IMR-90 (cell line): ENCODE measurements around the gene CTIF. TPM values are rescaled to one million over a fixed set of nuclear protein-coding genes. Genes with fewer than 3 reads are reported as not detected.

Source experiments
- ATAC-seq: fragments of 200-7000 bp; cut with Tn5 transposase; 2 replicates; pipeline ENCODE4 v1.9.1; 2020; ENCODE audit warnings: low read depth, mild to moderate bottlenecking, moderate library complexity
- BruUV-seq: library from RNA; stranded (reverse); fragments of 400-500 nt; replicated peaks from 2 replicates; lab custom pipeline; 2021; lab: Mats Ljungman, UMichigan
- CTCF ChIA-PET: fragments of 300-600 bp; formaldehyde crosslinking; extraction: SDS; loops from one replicate; lab custom pipeline; 2021; ENCODE audit warnings: antibody characterized with exemption; lab: Yijun Ruan, JAX
- POLR2A ChIA-PET: fragments of 300-600 bp; sonication (Branson Sonifier 250); formaldehyde crosslinking; loops from one replicate; lab custom pipeline; 2022; ENCODE audit warnings: antibody characterized with exemption; ENCODE audit not compliant: unreplicated experiment; lab: Charles Lee
- DNase-seq: peaks from one replicate; pipeline ENCODE4 v3.0.0; 2013
- H2AFZ ChIP-seq: replicated peaks from 2 replicates; pipeline ENCODE3; 2013; ENCODE audit warnings: low read length, mild to moderate bottlenecking; ENCODE audit not compliant: poor library complexity
- H2AK5ac ChIP-seq: 2 replicates; pipeline ENCODE4 v1.6.1; 2013; ENCODE audit warnings: low read depth, low read length, inconsistent platforms
- H2AK9ac ChIP-seq: replicated peaks from 2 replicates; pipeline ENCODE3; 2013; ENCODE audit warnings: mild to moderate bottlenecking, low read depth, low read length, moderate library complexity; ENCODE audit not compliant: poor library complexity
- H2BK120ac ChIP-seq: 2 replicates; pipeline ENCODE4 v1.6.1; 2013; ENCODE audit warnings: low read depth, low read length, inconsistent platforms
- H2BK15ac ChIP-seq: 3 replicates; pipeline ENCODE4 v1.6.1; 2013; ENCODE audit warnings: low read depth, low read length, inconsistent platforms
- H2BK20ac ChIP-seq: 2 replicates; pipeline ENCODE4 v1.6.1; 2013; ENCODE audit warnings: low read depth, mild to moderate bottlenecking, inconsistent platforms, low read length, moderate library complexity
- H2BK5ac ChIP-seq: 2 replicates; pipeline ENCODE4 v1.6.1; 2013; ENCODE audit warnings: mild to moderate bottlenecking, low read depth, low read length, inconsistent platforms; ENCODE audit not compliant: poor library complexity, severe bottlenecking
- H3K14ac ChIP-seq: replicated peaks from 2 replicates; pipeline ENCODE4 v1.6.1; 2013; ENCODE audit warnings: low read depth, low read length, inconsistent platforms
- H3K18ac ChIP-seq: 2 replicates; pipeline ENCODE4 v1.6.1; 2013; ENCODE audit warnings: low read depth, low read length, control low read depth
- H3K23ac ChIP-seq: 2 replicates; pipeline ENCODE4 v1.6.1; 2013; ENCODE audit warnings: low read depth, low read length, inconsistent platforms
- H3K27ac ChIP-seq: 2 replicates; pipeline ENCODE4 v1.5.1; 2013; ENCODE audit warnings: mild to moderate bottlenecking, control low read depth, low read length; ENCODE audit not compliant: insufficient read depth
- H3K27me3 ChIP-seq: 2 replicates; pipeline ENCODE4 v1.6.1; 2013; ENCODE audit warnings: low read length; ENCODE audit not compliant: control insufficient read depth, insufficient read depth
- H3K36me3 ChIP-seq: 2 replicates; pipeline ENCODE4 v1.6.1; 2013; ENCODE audit warnings: low read length, mixed read lengths; ENCODE audit not compliant: control insufficient read depth, insufficient read depth
- H3K4ac ChIP-seq: 2 replicates; pipeline ENCODE4 v1.6.1; 2013; ENCODE audit warnings: low read depth, low read length, inconsistent platforms
- H3K4me1 ChIP-seq: 2 replicates; pipeline ENCODE4 v1.6.1; 2013; ENCODE audit warnings: low read length, mixed read lengths; ENCODE audit not compliant: control insufficient read depth, insufficient read depth
- H3K4me2 ChIP-seq: 2 replicates; pipeline ENCODE4 v1.6.1; 2013; ENCODE audit warnings: low read depth, mild to moderate bottlenecking, control low read depth, low read length, moderate library complexity
- H3K4me3 ChIP-seq: 2 replicates; pipeline ENCODE4 v1.5.1; 2013; ENCODE audit warnings: low read depth, mild to moderate bottlenecking, control low read depth, low read length, moderate library complexity; ENCODE audit not compliant: insufficient read depth
- H3K56ac ChIP-seq: 2 replicates; pipeline ENCODE4 v1.6.1; 2013; ENCODE audit warnings: low read length, inconsistent platforms; ENCODE audit not compliant: insufficient read depth; ENCODE audit errors: extremely low read depth
- H3K79me1 ChIP-seq, 2 experiments: 2 replicates each; pipeline ENCODE4 v1.6.1; 2013; ENCODE audit warnings: low read length in 2 of 2, inconsistent platforms in 1 of 2, low read depth in 1 of 2
- H3K9ac ChIP-seq: 2 replicates; pipeline ENCODE4 v1.6.1; 2013; ENCODE audit warnings: low read depth, low read length, control low read depth
- H3K9me1 ChIP-seq: 2 replicates; pipeline ENCODE4 v1.6.1; 2013; ENCODE audit warnings: low read length, inconsistent platforms; ENCODE audit not compliant: insufficient read depth
- H3K9me3 ChIP-seq: 2 replicates; pipeline ENCODE4 v1.6.1; 2013; ENCODE audit warnings: low read length; ENCODE audit not compliant: control insufficient read depth, insufficient read depth
- H4K20me1 ChIP-seq: 2 replicates; pipeline ENCODE4 v1.6.1; 2013; ENCODE audit warnings: low read length, inconsistent platforms; ENCODE audit not compliant: insufficient read depth
- H4K5ac ChIP-seq: 2 replicates; pipeline ENCODE4 v1.6.1; 2013; ENCODE audit warnings: mild to moderate bottlenecking, low read depth, low read length, control low read depth
- H4K8ac ChIP-seq, 2 experiments: 2 replicates each; pipeline ENCODE4 v1.6.1; 2013; ENCODE audit warnings: low read depth in 2 of 2, low read length in 2 of 2, control low read depth in 1 of 2, inconsistent platforms in 1 of 2
- H4K91ac ChIP-seq: 2 replicates; pipeline ENCODE4 v1.6.1; 2013; ENCODE audit warnings: low read depth, low read length, inconsistent platforms; ENCODE audit not compliant: insufficient read depth
- CEBPB ChIP-seq: IDR thresholded peaks from 2 replicates; pipeline ENCODE4 v1.6.1; 2012; ENCODE audit warnings: low read depth, low read length, improper control_type of control experiment
- CHD1 ChIP-seq: IDR thresholded peaks from 2 replicates; pipeline ENCODE4 v1.6.1; 2012; ENCODE audit warnings: low read depth, low read length, improper control_type of control experiment
- CTCF ChIP-seq: conservative IDR thresholded peaks from 2 replicates; pipeline ENCODE4 v1.5.1; 2012; ENCODE audit warnings: mild to moderate bottlenecking, low read depth, low read length, improper control_type of control experiment
- ELK1 ChIP-seq: fragments of 150-350 bp; IDR thresholded peaks from 2 replicates; pipeline ENCODE4 v1.6.1; 2016; ENCODE audit warnings: low read depth, mild to moderate bottlenecking, low read length, moderate library complexity, borderline replicate concordance
- FOS ChIP-seq: fragments of 150-350 bp; IDR thresholded peaks from 2 replicates; pipeline ENCODE4 v1.6.1; 2016; ENCODE audit warnings: low read depth, low read length
- RAD21 ChIP-seq: IDR thresholded peaks from 2 replicates; pipeline ENCODE4 v1.6.1; 2012; ENCODE audit warnings: low read length, improper control_type of control experiment
- RCOR1 ChIP-seq: IDR thresholded peaks from 2 replicates; pipeline ENCODE4 v1.6.1; 2012; ENCODE audit warnings: mild to moderate bottlenecking, low read length, improper control_type of control experiment; ENCODE audit not compliant: insufficient replicate concordance
- WGBS, 2 experiments: methylation state at CpG; one replicate each; pipeline versions ENCODE4 v1.1.5 to v1.1.7; 2013; ENCODE audit warnings: missing lambda C conversion rate in 2 of 2; ENCODE audit not compliant: insufficient read length in 1 of 2; ENCODE audit errors: extremely low coverage in 2 of 2; 5-methylcytosine and 5-hydroxymethylcytosine counted together
- dilution Hi-C: fragments of 300-500 bp; cut with HindIII; formaldehyde crosslinking; loops from one replicate; pipeline ENCODE4 v1.14.3; 2018; ENCODE audit warnings: low sequenced_read_pairs; ENCODE audit not compliant: unreplicated experiment
- in situ Hi-C: fragments of 300-500 bp; cut with MboI; formaldehyde crosslinking; loops from 3 replicates; pipeline ENCODE4 v1.14.3; 2019; ENCODE audit warnings: low sequenced_read_pairs, inconsistent platforms, mixed read lengths
- intact Hi-C: fragments of 100-400 bp; cut with micrococcal nuclease; formaldehyde crosslinking; loops from 2 replicates; pipeline ENCODE4 v1.10.0; 2022
- polyA plus RNA-seq, 3 experiments: library from polyadenylated mRNA; depleted of rRNA; stranded (reverse); fragments of >200 nt; gene quantifications; 2 replicates each; pipeline ENCODE4 v1.2.3, GENCODE V29; 2012; ENCODE audit warnings: low replicate concordance in 1 of 3
- total RNA-seq: library from RNA; depleted of rRNA; stranded (reverse); fragments of >200 nt; gene quantifications from 2 replicates; pipeline ENCODE4 v1.2.3, GENCODE V29; 2012

Gene CTIF
- total and polyA plus RNA-seq, 2 of the 4 experiments (the other 2 are of a cell fraction), result 25.1 to 57.0 TPM

- Histone ChIP-seq H4K5ac (no peak overlapping the region), H3K9me3 (no peaks in the 10 kb centered on the region), H3K18ac (no peak overlapping the region), H3K27ac (peak overlapping the region; percentile 22; the same call in 1 of the 2 replicates), H3K56ac (no peak overlapping the region), H3K4me1 (peaks cover 38% of the 10 kb centered on the region), H3K9me1 (peaks cover 46% of the 10 kb centered on the region), H2AFZ (no peak overlapping the region), H3K14ac (0 out of 2 replicates have a peak overlapping the region, but pooled peaks have one; percentile 30), H3K27me3 (no peaks in the 10 kb centered on the region), H4K20me1 (peaks cover 44% of the 10 kb centered on the region), H2BK20ac (no peak overlapping the region), H3K36me3 (peaks cover 25% of the 10 kb centered on the region), H3K23ac (peak overlapping the region; percentile 87), H3K4me2 (no peak overlapping the region), H4K8ac (no peak overlapping the region), H2AK5ac (peak overlapping the region; percentile 58), H3K4ac (peak overlapping the region; percentile 92; the same call in 1 of the 2 replicates), H2BK5ac (no peak overlapping the region), H3K79me1 (peaks cover 18 to 88% of the 10 kb centered on the region in 2 experiments; a peak in 3 of 4 replicates), H3K4me3 (no peak overlapping the region), H3K9ac (peak overlapping the region; percentile 12; the same call in 1 of the 2 replicates), H2AK9ac (no peak overlapping the region), H2BK15ac (no peak overlapping the region), H4K91ac (peak overlapping the region; percentile 79; the same call in 1 of the 2 replicates), H2BK120ac (no peak overlapping the region)
- DNase-seq, result no peak
- intact Hi-C loops, result loop anchor here (5.0 kb wide), 1 partner anchor 105 kb away; no protein-coding TSS in a partner anchor
- in situ Hi-C loops, result loop anchor here (5.0 kb wide), 1 partner anchor 160 kb away; no protein-coding TSS in a partner anchor
- TF ChIP-seq RCOR1, result no peak
- no peak for TF ChIP-seq CHD1
- TF ChIP-seq CEBPB, result no peak
- no peak for TF ChIP-seq RAD21
- no peak for TF ChIP-seq CTCF
- no peak for TF ChIP-seq ELK1
- no peak for TF ChIP-seq FOS
- CTCF ChIA-PET, result no interaction called here
- POLR2A ChIA-PET, result no interaction called here
- no TSS peak for BruUV-seq
- ATAC-seq, result no peak
- dilution Hi-C loops, result no loop called here
- no CpG with 5 or more reads among the region's 11 CpGs for WGBS, 2 experiments
Observed at GRCh38 chr18:48782381-48782861, 243.6 kb downstream of the CTIF start.
